ENCODE results near the gene VDR.

VDR gene

GRCh38 chr12:47930634-47931033 is 25.8 kb upstream of the VDR start:
- no peak for DNase-seq (ENCODE audit: low read depth)

DNA sequence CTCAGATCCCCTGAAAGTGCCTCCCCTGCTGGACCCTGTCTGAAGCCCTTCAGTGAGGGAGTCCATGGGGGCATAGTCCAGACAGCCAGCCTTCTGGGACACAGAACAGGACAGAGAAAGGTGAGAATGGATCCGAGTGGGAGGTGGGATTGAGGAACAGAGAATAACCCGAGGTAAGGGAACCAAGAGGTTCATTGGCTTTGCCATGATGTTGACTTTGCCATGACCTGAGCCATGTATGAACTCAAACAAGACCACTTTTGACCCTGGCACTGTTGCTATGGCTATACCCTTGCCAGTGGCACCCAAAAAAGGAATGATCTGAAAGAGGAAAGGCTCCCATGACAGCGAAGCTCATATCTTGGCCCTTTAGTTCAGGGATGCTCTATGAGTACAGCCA is 22.6 kb upstream of the VDR start:
- DNase-seq (ENCODE audit: low read depth) = no peak

DNA sequence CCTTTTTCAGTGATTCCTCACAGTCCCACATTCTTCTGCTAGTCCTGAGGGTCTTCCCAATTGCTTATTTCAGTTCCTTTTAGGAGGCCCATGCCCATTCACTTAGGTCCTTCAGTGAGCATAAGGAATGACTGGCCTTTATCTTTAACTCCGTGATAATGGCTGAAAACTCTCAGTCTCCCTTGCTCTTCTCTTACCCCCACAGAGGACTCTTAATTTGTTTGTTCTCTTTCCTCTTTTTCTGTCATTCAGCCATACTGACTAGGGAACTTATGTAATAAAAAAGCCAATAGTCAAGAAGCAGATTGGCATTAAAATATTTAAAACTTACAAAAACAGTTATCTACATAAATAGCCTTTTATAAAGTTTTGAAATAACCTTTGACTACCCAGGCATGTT is 17.1 kb upstream of the VDR start:
- no peak for DNase-seq (ENCODE audit: low read depth)

DNA sequence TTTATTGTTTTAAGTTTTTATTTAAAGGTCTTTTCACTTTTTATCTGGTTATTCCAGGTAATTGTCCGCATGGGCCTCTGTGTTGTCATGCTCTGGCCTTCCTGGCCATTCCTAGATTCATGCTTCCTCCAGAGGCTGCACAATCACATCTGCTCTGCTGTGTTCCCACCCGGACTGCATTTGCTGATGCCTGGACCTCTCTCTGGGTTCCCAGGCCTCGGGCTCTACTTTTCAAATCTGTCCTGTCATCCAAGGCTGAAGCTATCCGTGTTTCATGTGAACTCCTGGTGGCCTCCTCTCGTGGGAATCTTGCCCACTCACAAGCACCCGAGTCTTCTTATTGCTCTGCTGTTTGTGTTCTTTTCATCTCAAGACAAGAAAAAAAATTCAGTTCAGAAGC is 16.1 kb upstream of the VDR start:
- DNase-seq (ENCODE audit: low read depth) = no peak

DNA sequence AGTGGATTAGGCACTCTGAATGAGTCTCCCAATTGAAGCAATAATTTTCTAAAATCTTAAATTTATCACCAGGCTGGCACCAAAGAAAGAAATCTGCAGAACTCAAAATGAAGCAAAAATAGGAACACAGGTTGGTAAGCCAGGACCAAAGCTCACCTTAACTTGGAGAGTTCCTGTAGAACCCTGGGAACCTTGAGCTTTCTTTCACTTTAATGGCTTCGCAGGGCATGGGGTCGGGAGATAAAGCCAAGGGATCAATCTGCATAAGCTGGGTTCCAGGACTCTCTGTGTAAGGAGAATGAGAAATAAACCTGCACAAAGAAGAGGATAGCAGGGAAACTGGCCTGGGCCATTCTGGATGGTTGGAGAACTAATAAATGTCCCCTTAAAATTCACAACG is 8.3 kb upstream of the VDR start:
- no peak for DNase-seq (ENCODE audit: low read depth)

DNA sequence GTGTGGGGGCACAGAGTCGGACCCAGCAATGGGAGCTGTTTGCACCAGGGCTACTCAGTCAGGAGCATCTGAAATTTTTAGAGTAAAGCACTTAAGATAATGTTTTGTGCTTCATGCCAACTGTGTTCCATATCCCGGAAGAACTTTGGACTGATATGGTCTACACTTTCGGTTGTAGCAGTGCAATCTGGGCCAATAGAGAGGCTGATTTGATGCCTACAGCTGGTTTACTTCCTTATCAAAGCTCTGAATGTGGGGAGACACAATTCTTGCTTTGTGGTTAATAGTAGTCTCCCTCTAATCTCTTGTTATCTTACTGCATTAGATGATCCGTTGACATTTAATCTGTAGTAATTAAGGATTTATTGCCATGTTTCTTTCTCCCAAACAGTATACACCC is 7.8 kb upstream of the VDR start:
- DNase-seq (ENCODE audit: low read depth) = no peak

- no peak for DNase-seq (ENCODE audit: low read depth)
These were observed 6.2 kb upstream of the VDR start for GRCh38 chr12:47910981-47911380.

DNA sequence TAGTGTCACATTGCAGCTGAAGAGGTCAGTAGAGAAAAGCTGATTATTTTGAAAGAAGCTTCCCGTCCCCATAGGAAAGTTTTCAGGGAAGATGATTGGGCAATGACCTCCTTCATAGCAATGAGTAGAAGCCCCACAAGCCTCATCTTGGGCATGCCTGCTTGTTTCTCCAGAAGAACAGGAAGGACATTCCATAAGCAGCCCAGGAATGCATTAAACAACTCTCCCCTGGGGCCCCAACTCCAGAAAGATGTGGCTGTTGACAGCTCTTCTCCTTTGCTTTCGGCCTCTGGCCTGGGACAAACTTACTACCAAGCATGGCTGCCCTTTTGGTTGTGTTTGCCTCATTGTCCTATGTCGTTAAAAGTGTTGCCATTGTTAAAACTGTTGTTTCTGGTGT is 5.7 kb upstream of the VDR start:
- DNase-seq (ENCODE audit: low read depth) = no peak

GRCh38 chr12:47909839-47910465 is 5.2 kb upstream of the VDR start:
- no peak for DNase-seq (ENCODE audit: low read depth)

DNA sequence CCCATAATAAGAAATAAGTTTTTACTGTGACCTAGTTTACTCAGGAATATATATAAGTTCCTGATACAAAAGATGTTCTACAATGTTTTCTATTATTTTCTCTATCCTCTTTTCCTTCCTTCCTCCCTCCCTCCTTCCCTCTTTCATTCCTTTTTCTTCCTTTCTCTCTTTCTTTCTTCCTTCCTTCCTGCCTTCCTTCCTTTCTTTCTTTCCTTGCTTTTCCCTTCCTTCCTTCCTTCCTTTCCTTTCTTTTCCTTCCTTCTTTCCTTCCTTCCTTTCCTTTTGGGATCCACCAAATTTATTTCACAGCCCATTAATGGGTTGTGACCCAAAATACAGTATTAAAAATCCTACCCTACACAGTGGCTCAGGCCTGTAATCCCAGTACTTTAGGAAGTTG is 3.9 kb upstream of the VDR start:
- DNase-seq (ENCODE audit: low read depth) = no peak

DNA sequence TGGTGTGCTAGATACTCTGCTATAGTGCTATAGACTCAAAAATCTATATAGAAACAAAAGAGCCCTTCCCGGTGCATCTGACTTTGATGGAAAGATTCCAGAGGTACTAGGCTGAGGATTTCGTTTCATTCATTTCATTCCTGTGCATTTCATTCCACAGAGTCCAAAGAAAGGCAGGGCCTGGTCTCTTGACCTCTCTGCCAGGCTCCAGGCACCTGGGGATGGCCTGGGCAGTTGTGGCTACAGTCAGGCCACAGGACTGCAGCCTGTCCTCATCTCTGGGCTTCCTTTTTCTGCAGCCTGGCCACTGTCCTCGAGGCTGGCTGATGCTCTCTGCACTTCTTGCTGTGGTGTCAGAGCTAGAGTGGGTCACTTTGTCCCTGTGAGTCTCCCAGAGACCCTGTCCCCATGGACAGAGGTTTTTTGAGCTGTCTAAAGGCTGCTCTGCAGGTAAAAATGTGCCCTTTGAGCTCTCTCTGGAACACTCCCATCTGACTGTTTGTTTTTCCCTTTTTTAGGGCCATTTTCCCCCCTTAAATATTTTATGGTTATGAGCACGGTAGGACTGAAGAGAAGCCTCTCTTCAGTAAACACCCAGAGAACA is 3.2 kb upstream of the VDR start:
- DNase-seq (ENCODE audit: low read depth) = no peak

- DNase-seq (ENCODE audit: low read depth) = peak; percentile 36
These were observed 674 bp downstream of the VDR start for GRCh38 chr12:47903927-47904712.

DNA sequence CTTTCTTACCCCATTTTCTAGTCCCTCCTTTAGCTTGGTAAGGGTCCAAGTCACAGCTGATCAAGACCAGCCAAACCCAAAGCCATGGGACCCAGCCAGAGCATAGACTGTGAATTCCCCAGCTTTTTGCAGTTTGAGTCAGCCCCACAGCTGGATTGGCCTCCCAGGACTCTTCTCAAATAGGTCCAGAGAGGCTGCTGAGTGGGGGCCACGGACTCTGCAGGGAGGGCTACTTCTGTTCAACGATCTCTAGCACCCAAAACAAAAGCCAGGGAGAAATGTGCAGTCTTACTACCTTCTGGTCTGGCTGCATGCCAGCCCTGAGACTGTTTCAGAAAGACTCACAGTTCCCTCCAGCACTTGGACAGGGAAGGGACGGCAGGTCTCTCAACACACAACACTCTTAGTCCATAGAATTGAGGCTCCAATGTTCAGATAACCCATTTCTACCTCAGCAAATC is 1.6 kb downstream of the VDR start:
- DNase-seq (ENCODE audit: low read depth) = no peak

GRCh38 chr12:47902131-47902639 is 2.6 kb downstream of the VDR start:
- DNase-seq (ENCODE audit: low read depth) = no peak

GRCh38 chr12:47901718-47902093 is 3.1 kb downstream of the VDR start:
- no peak for DNase-seq (ENCODE audit: low read depth)

- DNase-seq (ENCODE audit: low read depth) = no peak
These were observed 3.6 kb downstream of the VDR start for GRCh38 chr12:47901063-47901717.

GRCh38 chr12:47900131-47901062 is 4.4 kb downstream of the VDR start:
- DNase-seq (ENCODE audit: low read depth) = no peak

- no peak for DNase-seq (ENCODE audit: low read depth)
These were observed 5.3 kb downstream of the VDR start for GRCh38 chr12:47899466-47899865.

DNA sequence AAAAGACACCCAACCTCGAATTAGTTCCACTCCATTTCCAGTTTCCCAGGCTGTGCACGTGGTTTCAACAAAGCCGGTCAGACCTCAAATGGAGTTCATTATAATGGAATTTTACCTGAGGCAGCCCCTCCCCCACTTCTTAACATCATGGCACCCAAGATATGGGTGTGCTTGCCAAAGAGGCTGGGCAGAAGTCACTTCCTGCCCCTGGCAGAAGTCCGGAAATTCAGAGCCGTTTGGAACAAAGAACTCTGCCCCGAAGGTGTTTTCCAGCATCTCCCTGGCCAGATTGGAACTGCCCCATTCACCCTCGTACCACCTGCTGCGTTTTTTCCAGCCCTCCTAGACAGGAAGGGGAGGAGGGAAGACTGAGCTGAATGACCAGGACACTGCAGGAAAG is 8.2 kb downstream of the VDR start:
- DNase-seq (ENCODE audit: low read depth) = no peak

- no peak for DNase-seq (ENCODE audit: low read depth)
These were observed 8.8 kb downstream of the VDR start for GRCh38 chr12:47896022-47896421.

DNA sequence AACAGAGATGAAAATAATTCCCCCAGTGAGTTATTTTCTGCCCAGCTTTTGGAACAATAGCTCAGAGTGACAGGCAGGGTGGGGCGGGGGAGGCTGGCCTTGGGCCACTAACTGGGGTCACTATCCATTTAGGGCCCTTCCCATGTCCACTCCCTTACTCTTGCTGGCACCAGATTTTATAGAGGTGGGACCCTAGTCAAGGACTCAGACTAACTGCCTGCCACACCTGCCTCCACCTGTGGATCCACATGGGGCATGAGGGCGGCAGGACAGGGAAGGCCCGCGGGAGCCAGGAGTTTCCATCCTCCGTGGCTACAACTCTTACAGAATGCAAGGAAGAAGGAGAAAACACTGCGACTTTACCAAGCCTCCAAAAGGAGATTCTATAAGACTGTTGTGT is 10.1 kb downstream of the VDR start:
- DNase-seq (ENCODE audit: low read depth) = no peak

GRCh38 chr12:47894068-47894467 is 10.7 kb downstream of the VDR start:
- no peak for DNase-seq (ENCODE audit: low read depth)

All from stimulated activated CD8-positive, alpha-beta memory T cell treated with anti-CD3 and anti-CD28 coated beads, Interleukin-7, amount 100 ng/mL, for 24 hours (primary cell).